GM10266 (cell line): ENCODE measurements around the gene KCNG1.

Experiments used
- DNase-seq: peaks from one replicate; pipeline ENCODE4 v3.0.0; 2012; ENCODE audit errors: extremely low spot score
- TF ChIP-seq, protein P1 (sequence below): IDR thresholded peaks from 2 replicates; pipeline ENCODE4 v1.5.1; 2012; ENCODE audit warnings: mild to moderate bottlenecking, low read depth; ENCODE audit not compliant: control insufficient read depth, insufficient read depth; ENCODE audit errors: missing control alignments

KCNG1 gene

GRCh38 chr20:50959543-50960126, 63.3 kb downstream of the KCNG1 start:
- TF ChIP-seq, protein P1, sequence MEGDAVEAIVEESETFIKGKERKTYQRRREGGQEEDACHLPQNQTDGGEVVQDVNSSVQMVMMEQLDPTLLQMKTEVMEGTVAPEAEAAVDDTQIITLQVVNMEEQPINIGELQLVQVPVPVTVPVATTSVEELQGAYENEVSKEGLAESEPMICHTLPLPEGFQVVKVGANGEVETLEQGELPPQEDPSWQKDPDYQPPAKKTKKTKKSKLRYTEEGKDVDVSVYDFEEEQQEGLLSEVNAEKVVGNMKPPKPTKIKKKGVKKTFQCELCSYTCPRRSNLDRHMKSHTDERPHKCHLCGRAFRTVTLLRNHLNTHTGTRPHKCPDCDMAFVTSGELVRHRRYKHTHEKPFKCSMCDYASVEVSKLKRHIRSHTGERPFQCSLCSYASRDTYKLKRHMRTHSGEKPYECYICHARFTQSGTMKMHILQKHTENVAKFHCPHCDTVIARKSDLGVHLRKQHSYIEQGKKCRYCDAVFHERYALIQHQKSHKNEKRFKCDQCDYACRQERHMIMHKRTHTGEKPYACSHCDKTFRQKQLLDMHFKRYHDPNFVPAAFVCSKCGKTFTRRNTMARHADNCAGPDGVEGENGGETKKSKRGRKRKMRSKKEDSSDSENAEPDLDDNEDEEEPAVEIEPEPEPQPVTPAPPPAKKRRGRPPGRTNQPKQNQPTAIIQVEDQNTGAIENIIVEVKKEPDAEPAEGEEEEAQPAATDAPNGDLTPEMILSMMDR, result no peak
- no peak for DNase-seq

DNA sequence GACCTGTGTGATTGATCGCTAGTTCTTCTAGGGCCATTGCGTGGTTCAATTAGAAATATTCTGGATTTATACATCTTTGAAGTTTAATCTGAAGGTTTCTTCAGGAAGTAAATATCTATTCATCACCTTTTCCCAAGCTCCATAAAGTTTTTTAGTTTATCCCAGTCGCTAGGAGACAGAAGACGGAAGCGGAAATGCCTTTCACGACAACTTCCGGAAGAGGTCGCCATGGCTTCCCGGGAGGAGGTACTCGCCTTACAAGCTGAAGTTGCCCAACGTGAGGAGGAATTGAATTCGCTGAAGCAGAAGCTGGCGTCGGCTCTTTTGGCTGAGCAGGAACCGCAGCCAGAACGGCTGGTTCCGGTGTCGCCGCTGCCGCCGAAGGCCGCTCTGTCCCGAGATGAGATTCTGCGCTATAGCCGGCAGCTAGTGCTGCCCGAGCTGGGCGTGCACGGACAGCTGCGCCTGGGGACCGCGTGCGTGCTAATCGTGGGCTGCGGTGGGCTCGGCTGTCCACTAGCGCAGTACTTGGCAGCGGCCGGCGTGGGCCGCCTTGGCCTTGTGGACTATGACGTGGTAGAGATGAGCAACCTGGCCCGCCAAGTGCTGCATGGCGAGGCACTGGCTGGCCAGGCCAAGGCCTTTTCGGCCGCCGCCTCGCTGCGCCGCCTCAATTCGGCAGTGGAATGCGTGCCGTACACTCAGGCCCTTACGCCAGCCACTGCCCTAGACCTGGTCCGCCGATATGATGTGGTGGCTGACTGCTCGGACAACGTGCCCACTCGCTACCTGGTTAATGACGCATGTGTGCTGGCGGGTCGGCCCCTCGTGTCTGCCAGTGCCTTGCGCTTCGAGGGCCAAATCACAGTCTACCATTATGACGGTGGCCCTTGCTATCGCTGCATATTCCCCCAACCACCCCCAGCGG, 64.0 kb downstream of the KCNG1 start, which contains the start of gene MOCS3:
TSS of gene MOCS3 (plus strand) at position 204 of the 928 bp plus-strand sequence. CDS start at position 229, 25 bp downstream.
- TF ChIP-seq, protein P1, result no peak
- peak; percentile 80 for DNase-seq

DNA sequence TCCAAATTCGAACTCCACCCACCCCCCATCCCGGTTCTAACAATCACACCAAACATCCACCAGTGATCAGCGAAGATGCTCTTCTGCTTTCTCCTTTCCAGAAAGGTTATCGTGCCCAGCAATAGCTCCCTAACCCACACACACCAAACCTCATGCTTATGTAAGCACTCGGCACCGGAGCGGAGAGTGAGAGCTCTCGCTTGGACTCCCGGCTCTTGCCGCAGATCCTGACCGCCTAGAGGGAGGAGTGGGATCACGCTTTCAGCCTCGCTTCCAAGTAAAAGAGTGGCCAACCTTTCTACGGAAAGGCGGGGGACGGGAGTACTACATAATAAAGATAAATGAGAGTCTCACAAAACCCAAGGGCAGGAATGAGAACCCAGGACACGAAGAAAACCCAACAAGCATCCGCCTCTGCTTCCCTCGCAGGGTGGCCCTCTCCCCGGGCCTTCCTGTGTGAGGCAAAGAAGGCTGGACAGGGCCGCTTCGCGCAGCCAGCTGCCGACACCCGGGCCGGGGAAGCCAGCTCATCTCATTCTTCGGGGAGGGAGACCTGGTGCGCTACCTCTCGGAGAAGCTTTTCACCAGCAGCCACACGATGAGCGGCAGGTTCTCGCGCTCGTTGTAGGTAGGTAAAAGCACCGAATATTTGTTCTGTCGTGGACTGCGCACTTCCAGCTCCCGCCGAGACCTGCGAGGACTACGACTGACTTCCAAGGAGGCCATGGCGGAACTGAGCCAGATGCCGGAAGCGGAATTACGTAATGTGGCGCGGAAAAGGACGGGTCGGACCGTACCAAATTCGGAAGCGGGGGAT, 64.9 kb downstream of the KCNG1 start, which contains the start of gene DPM1:
TSS of gene DPM1 (minus strand) at position 735 of the 817 bp plus-strand sequence. CDS start at position 726, 9 bp downstream.
- TF ChIP-seq, protein P1, result no peak
- peak; percentile 79 for DNase-seq

DNA sequence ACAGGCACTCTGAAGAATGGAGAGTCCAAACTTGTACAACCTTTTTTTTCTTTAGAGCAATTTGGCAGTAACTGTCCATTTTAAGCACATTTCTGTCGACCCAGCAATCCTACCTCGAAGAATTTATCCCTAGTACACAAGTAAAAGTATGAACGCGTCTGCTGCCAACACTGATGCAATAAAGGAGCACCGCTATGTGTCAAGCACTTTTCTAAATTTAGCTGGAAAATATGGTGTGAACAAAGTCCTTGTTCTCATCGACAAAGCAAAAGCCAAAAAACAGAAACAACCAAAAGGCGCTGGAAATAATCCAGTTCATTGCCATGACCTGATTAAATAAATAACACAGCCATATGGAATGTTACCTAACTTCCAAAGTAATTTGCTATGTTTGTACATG, 65.6 kb downstream of the KCNG1 start:
- TF ChIP-seq, protein P1, result no peak
- no peak for DNase-seq

DNA sequence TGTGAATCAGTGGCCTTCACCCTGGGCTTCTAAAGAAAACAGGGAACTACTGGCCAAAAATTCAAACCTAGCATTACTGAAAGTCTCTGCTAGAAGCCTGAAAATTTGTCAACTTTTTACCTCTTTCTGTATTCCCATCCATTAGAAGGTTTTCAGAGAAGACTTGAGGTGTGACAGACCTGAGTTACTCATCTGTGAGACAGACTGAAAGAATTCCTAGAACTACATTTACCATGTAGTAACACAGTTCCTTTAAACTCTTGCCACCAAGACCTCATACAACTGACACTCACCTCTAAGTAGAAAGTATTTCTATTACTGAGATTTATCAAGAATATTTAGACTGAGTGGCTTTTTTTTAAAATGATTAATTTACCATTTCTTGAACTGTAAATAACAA, 69.1 kb downstream of the KCNG1 start:
- DNase-seq, result no peak
- TF ChIP-seq, protein P1, result no peak
